IMR-90 (cell line): ENCODE data around the gene TNKS2. TPM values are rescaled to one million over a fixed set of nuclear protein-coding genes. Genes with fewer than 3 reads are reported as not detected.

Experiments used
- ATAC-seq: fragments of 200-7000 bp; cut with Tn5 transposase; 2 replicates; pipeline ENCODE4 v1.9.1; 2020; ENCODE audit warnings: low read depth, mild to moderate bottlenecking, moderate library complexity
- BruUV-seq: library from RNA; stranded (reverse); fragments of 400-500 nt; replicated peaks from 2 replicates; lab custom pipeline; 2021; lab: Mats Ljungman, UMichigan
- CTCF ChIA-PET: fragments of 300-600 bp; formaldehyde crosslinking; extraction: SDS; loops from one replicate; lab custom pipeline; 2021; ENCODE audit warnings: antibody characterized with exemption; lab: Yijun Ruan, JAX
- POLR2A ChIA-PET: fragments of 300-600 bp; sonication (Branson Sonifier 250); formaldehyde crosslinking; loops from one replicate; lab custom pipeline; 2022; ENCODE audit warnings: antibody characterized with exemption; ENCODE audit not compliant: unreplicated experiment; lab: Charles Lee
- DNase-seq: peaks from one replicate; pipeline ENCODE4 v3.0.0; 2013
- H2AFZ ChIP-seq: replicated peaks from 2 replicates; pipeline ENCODE3; 2013; ENCODE audit warnings: low read length, mild to moderate bottlenecking; ENCODE audit not compliant: poor library complexity
- H2AK5ac ChIP-seq: 2 replicates; pipeline ENCODE4 v1.6.1; 2013; ENCODE audit warnings: low read depth, low read length, inconsistent platforms
- H2AK9ac ChIP-seq: replicated peaks from 2 replicates; pipeline ENCODE3; 2013; ENCODE audit warnings: mild to moderate bottlenecking, low read depth, low read length, moderate library complexity; ENCODE audit not compliant: poor library complexity
- H2BK120ac ChIP-seq: 2 replicates; pipeline ENCODE4 v1.6.1; 2013; ENCODE audit warnings: low read depth, low read length, inconsistent platforms
- H2BK15ac ChIP-seq: 3 replicates; pipeline ENCODE4 v1.6.1; 2013; ENCODE audit warnings: low read depth, low read length, inconsistent platforms
- H2BK20ac ChIP-seq: 2 replicates; pipeline ENCODE4 v1.6.1; 2013; ENCODE audit warnings: low read depth, mild to moderate bottlenecking, inconsistent platforms, low read length, moderate library complexity
- H2BK5ac ChIP-seq: 2 replicates; pipeline ENCODE4 v1.6.1; 2013; ENCODE audit warnings: mild to moderate bottlenecking, low read depth, low read length, inconsistent platforms; ENCODE audit not compliant: poor library complexity, severe bottlenecking
- H3K14ac ChIP-seq: replicated peaks from 2 replicates; pipeline ENCODE4 v1.6.1; 2013; ENCODE audit warnings: low read depth, low read length, inconsistent platforms
- H3K18ac ChIP-seq: 2 replicates; pipeline ENCODE4 v1.6.1; 2013; ENCODE audit warnings: low read depth, low read length, control low read depth
- H3K23ac ChIP-seq: 2 replicates; pipeline ENCODE4 v1.6.1; 2013; ENCODE audit warnings: low read depth, low read length, inconsistent platforms
- H3K27ac ChIP-seq: 2 replicates; pipeline ENCODE4 v1.5.1; 2013; ENCODE audit warnings: mild to moderate bottlenecking, control low read depth, low read length; ENCODE audit not compliant: insufficient read depth
- H3K27me3 ChIP-seq: 2 replicates; pipeline ENCODE4 v1.6.1; 2013; ENCODE audit warnings: low read length; ENCODE audit not compliant: control insufficient read depth, insufficient read depth
- H3K36me3 ChIP-seq: 2 replicates; pipeline ENCODE4 v1.6.1; 2013; ENCODE audit warnings: low read length, mixed read lengths; ENCODE audit not compliant: control insufficient read depth, insufficient read depth
- H3K4ac ChIP-seq: 2 replicates; pipeline ENCODE4 v1.6.1; 2013; ENCODE audit warnings: low read depth, low read length, inconsistent platforms
- H3K4me1 ChIP-seq: 2 replicates; pipeline ENCODE4 v1.6.1; 2013; ENCODE audit warnings: low read length, mixed read lengths; ENCODE audit not compliant: control insufficient read depth, insufficient read depth
- H3K4me2 ChIP-seq: 2 replicates; pipeline ENCODE4 v1.6.1; 2013; ENCODE audit warnings: low read depth, mild to moderate bottlenecking, control low read depth, low read length, moderate library complexity
- H3K4me3 ChIP-seq: 2 replicates; pipeline ENCODE4 v1.5.1; 2013; ENCODE audit warnings: low read depth, mild to moderate bottlenecking, control low read depth, low read length, moderate library complexity; ENCODE audit not compliant: insufficient read depth
- H3K56ac ChIP-seq: 2 replicates; pipeline ENCODE4 v1.6.1; 2013; ENCODE audit warnings: low read length, inconsistent platforms; ENCODE audit not compliant: insufficient read depth; ENCODE audit errors: extremely low read depth
- H3K79me1 ChIP-seq, 2 experiments: 2 replicates each; pipeline ENCODE4 v1.6.1; 2013; ENCODE audit warnings: low read length in 2 of 2, inconsistent platforms in 1 of 2, low read depth in 1 of 2
- H3K9ac ChIP-seq: 2 replicates; pipeline ENCODE4 v1.6.1; 2013; ENCODE audit warnings: low read depth, low read length, control low read depth
- H3K9me1 ChIP-seq: 2 replicates; pipeline ENCODE4 v1.6.1; 2013; ENCODE audit warnings: low read length, inconsistent platforms; ENCODE audit not compliant: insufficient read depth
- H3K9me3 ChIP-seq: 2 replicates; pipeline ENCODE4 v1.6.1; 2013; ENCODE audit warnings: low read length; ENCODE audit not compliant: control insufficient read depth, insufficient read depth
- H4K20me1 ChIP-seq: 2 replicates; pipeline ENCODE4 v1.6.1; 2013; ENCODE audit warnings: low read length, inconsistent platforms; ENCODE audit not compliant: insufficient read depth
- H4K5ac ChIP-seq: 2 replicates; pipeline ENCODE4 v1.6.1; 2013; ENCODE audit warnings: mild to moderate bottlenecking, low read depth, low read length, control low read depth
- H4K8ac ChIP-seq, 2 experiments: 2 replicates each; pipeline ENCODE4 v1.6.1; 2013; ENCODE audit warnings: low read depth in 2 of 2, low read length in 2 of 2, control low read depth in 1 of 2, inconsistent platforms in 1 of 2
- H4K91ac ChIP-seq: 2 replicates; pipeline ENCODE4 v1.6.1; 2013; ENCODE audit warnings: low read depth, low read length, inconsistent platforms; ENCODE audit not compliant: insufficient read depth
- BHLHE40 ChIP-seq: fragments of 150-350 bp; IDR thresholded peaks from 2 replicates; pipeline ENCODE4 v1.6.1; 2016; ENCODE audit warnings: mild to moderate bottlenecking, low read depth, low read length
- CEBPB ChIP-seq: IDR thresholded peaks from 2 replicates; pipeline ENCODE4 v1.6.1; 2012; ENCODE audit warnings: low read depth, low read length, improper control_type of control experiment
- CHD1 ChIP-seq: IDR thresholded peaks from 2 replicates; pipeline ENCODE4 v1.6.1; 2012; ENCODE audit warnings: low read depth, low read length, improper control_type of control experiment
- CTCF ChIP-seq: conservative IDR thresholded peaks from 2 replicates; pipeline ENCODE4 v1.5.1; 2012; ENCODE audit warnings: mild to moderate bottlenecking, low read depth, low read length, improper control_type of control experiment
- ELK1 ChIP-seq: fragments of 150-350 bp; IDR thresholded peaks from 2 replicates; pipeline ENCODE4 v1.6.1; 2016; ENCODE audit warnings: low read depth, mild to moderate bottlenecking, low read length, moderate library complexity, borderline replicate concordance
- FOS ChIP-seq: fragments of 150-350 bp; IDR thresholded peaks from 2 replicates; pipeline ENCODE4 v1.6.1; 2016; ENCODE audit warnings: low read depth, low read length
- MAFK ChIP-seq: IDR thresholded peaks from 2 replicates; pipeline ENCODE4 v1.6.1; 2012; ENCODE audit warnings: low read depth, low read length, improper control_type of control experiment
- MXI1 ChIP-seq: IDR thresholded peaks from 2 replicates; pipeline ENCODE4 v1.6.1; 2012; ENCODE audit warnings: low read depth, mild to moderate bottlenecking, low read length, moderate library complexity, borderline replicate concordance
- NFE2L2 ChIP-seq: fragments of 150-350 bp; IDR thresholded peaks from 2 replicates; pipeline ENCODE4 v1.6.1; 2016; ENCODE audit warnings: low read depth, mild to moderate bottlenecking, low read length
- POLR2A ChIP-seq: IDR thresholded peaks from 2 replicates; pipeline ENCODE4 v1.6.1; 2012; ENCODE audit warnings: mild to moderate bottlenecking, low read depth, low read length
- RAD21 ChIP-seq: IDR thresholded peaks from 2 replicates; pipeline ENCODE4 v1.6.1; 2012; ENCODE audit warnings: low read length, improper control_type of control experiment
- RCOR1 ChIP-seq: IDR thresholded peaks from 2 replicates; pipeline ENCODE4 v1.6.1; 2012; ENCODE audit warnings: mild to moderate bottlenecking, low read length, improper control_type of control experiment; ENCODE audit not compliant: insufficient replicate concordance
- RFX5 ChIP-seq: IDR thresholded peaks from 2 replicates; pipeline ENCODE4 v1.8.0; 2012; ENCODE audit warnings: low read depth, mild to moderate bottlenecking, low read length, moderate library complexity
- SMC3 ChIP-seq: fragments of 150-350 bp; IDR thresholded peaks from 2 replicates; pipeline ENCODE4 v1.6.1; 2016; ENCODE audit warnings: low read depth, mild to moderate bottlenecking, antibody characterized with exemption, low read length, moderate library complexity
- USF2 ChIP-seq: fragments of 150-350 bp; IDR thresholded peaks from 2 replicates; pipeline ENCODE4 v1.6.1; 2017; ENCODE audit warnings: mild to moderate bottlenecking, antibody characterized with exemption, low read length, low read depth
- WGBS, 2 experiments: methylation state at CpG; one replicate each; pipeline versions ENCODE4 v1.1.5 to v1.1.7; 2013; ENCODE audit warnings: missing lambda C conversion rate in 2 of 2; ENCODE audit not compliant: insufficient read length in 1 of 2; ENCODE audit errors: extremely low coverage in 2 of 2; 5-methylcytosine and 5-hydroxymethylcytosine counted together
- dilution Hi-C: fragments of 300-500 bp; cut with HindIII; formaldehyde crosslinking; loops from one replicate; pipeline ENCODE4 v1.14.3; 2018; ENCODE audit warnings: low sequenced_read_pairs; ENCODE audit not compliant: unreplicated experiment
- in situ Hi-C: fragments of 300-500 bp; cut with MboI; formaldehyde crosslinking; loops from 3 replicates; pipeline ENCODE4 v1.14.3; 2019; ENCODE audit warnings: low sequenced_read_pairs, inconsistent platforms, mixed read lengths
- intact Hi-C: fragments of 100-400 bp; cut with micrococcal nuclease; formaldehyde crosslinking; loops from 2 replicates; pipeline ENCODE4 v1.10.0; 2022
- polyA plus RNA-seq, 3 experiments: library from polyadenylated mRNA; depleted of rRNA; stranded (reverse); fragments of >200 nt; gene quantifications; 2 replicates each; pipeline ENCODE4 v1.2.3, GENCODE V29; 2012; ENCODE audit warnings: low replicate concordance in 1 of 3
- total RNA-seq: library from RNA; depleted of rRNA; stranded (reverse); fragments of >200 nt; gene quantifications from 2 replicates; pipeline ENCODE4 v1.2.3, GENCODE V29; 2012

TNKS2 gene
- total and polyA plus RNA-seq, 2 of the 4 experiments (the other 2 are of a cell fraction), result 17.0 to 41.4 TPM

- H3K56ac ChIP-seq, result no peak overlapping the region
- no peak overlapping the region for H3K23ac ChIP-seq
- H3K9me1 ChIP-seq, result no peaks in the 10 kb centered on the region
- WGBS, 2 experiments, result no CpG with 5 or more reads among the region's 1 CpG
- no peak overlapping the region for H2AK5ac ChIP-seq
- intact Hi-C loops (no loop called here), in situ Hi-C loops (no loop called here), dilution Hi-C loops (no loop called here)
- no peak overlapping the region for H3K4me3 ChIP-seq
- peaks cover 2% of the 10 kb centered on the region; the same call in 1 of the 2 replicates for H3K4me1 ChIP-seq
- no peak overlapping the region for H3K9ac ChIP-seq
- BruUV-seq, result no TSS peak
- H2BK120ac ChIP-seq, result no peak overlapping the region
- no peak overlapping the region for H4K91ac ChIP-seq
- no peak overlapping the region for H2AK9ac ChIP-seq
- no peak overlapping the region for H3K4me2 ChIP-seq
- CTCF ChIA-PET, result no interaction called here
- no peak for ATAC-seq
- no peak overlapping the region for H2BK20ac ChIP-seq
- H3K27ac ChIP-seq, result no peak overlapping the region
- no peaks in the 10 kb centered on the region for H3K79me1 ChIP-seq
- H3K36me3 ChIP-seq, result no peaks in the 10 kb centered on the region
- H3K27me3 ChIP-seq, result no peaks in the 10 kb centered on the region; the same call in 1 of the 2 replicates
- no peak overlapping the region for H2BK5ac ChIP-seq
- H3K4ac ChIP-seq, result no peak overlapping the region
- POLR2A ChIA-PET, result no interaction called here
- no peaks in the 10 kb centered on the region for H4K20me1 ChIP-seq
- H4K5ac ChIP-seq, result no peak overlapping the region
- no peak overlapping the region for H2BK15ac ChIP-seq
- no peak overlapping the region for H3K18ac ChIP-seq
- no peak overlapping the region for H4K8ac ChIP-seq
- TF ChIP-seq CTCF, result no peak
- no peak for TF ChIP-seq FOS
- TF ChIP-seq RCOR1, result no peak
- TF ChIP-seq CEBPB, result no peak
- TF ChIP-seq USF2, result no peak
- no peak for TF ChIP-seq CHD1
- no peak for TF ChIP-seq NFE2L2
- TF ChIP-seq SMC3, result no peak
- TF ChIP-seq POLR2A, result no peak
- TF ChIP-seq ELK1, result no peak
- TF ChIP-seq BHLHE40, result no peak
- no peak for TF ChIP-seq MXI1
- no peak for TF ChIP-seq RFX5
- no peak for TF ChIP-seq MAFK
- no peak for TF ChIP-seq RAD21
- H2AFZ ChIP-seq, result no peak overlapping the region
- no peak overlapping the region for H3K14ac ChIP-seq
- H3K9me3 ChIP-seq, result no peaks in the 10 kb centered on the region
- DNase-seq, result no peak
Measured at GRCh38 chr10:91762878-91763277, 35.3 kb upstream of the TNKS2 start.
